ENCODE results near the gene TTF2.

The TTF2 gene

DNA sequence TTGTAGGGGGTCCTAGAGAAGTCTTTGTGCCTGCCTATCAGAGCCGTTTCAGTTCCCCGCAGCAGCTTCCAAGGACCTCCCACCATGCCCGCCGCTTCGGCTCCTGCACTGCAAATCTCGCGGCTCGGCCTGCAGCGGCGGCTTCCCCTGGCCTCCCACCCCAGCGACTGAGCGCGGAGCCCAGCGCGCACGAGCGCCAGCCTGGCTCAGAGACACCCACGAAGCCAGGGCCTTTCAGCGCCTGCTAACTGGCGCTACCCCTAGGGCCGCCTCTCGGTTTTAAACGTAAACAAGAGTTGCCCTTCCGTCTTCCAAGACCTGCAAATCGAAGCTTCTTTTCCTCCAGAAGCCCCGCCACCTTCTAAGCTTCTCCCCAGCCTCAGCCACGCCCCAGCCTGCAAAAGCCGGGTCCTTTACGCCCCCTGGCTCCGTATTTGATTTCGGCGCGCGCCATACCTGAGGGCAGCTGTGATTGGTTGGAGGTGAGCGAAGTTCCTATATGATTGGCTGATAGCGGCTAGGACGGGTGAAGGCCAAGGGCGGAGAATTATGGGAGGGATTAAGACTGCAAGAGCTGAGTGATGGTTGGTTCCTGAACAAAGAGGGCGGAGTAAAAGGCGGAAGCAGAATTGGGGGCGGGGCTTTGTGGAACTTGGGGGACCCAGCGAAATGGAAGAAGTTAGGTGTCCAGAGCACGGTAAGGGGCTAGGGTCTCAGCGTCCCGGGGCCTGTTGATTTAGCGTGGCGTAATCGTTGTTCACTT is at the start of gene TTF2:
Gene TTF2, plus strand, starts transcription at position 649 of the 763 bp plus-strand sequence. Its CDS starts 21 bp downstream, at position 670.
- DNase-seq (ENCODE audit: insufficient read length, low spot score) (peak; percentile 74), FAIRE-seq (peak; percentile 97)

GRCh38 chr1:117011334-117011733 is 48.8 kb upstream of the TTF2 start:
- DNase-seq (ENCODE audit: insufficient read length, low spot score) (no peak), FAIRE-seq (no peak)

GRCh38 chr1:117013309-117013858 is 46.7 kb upstream of the TTF2 start:
- DNase-seq (ENCODE audit: insufficient read length, low spot score) = no peak
- FAIRE-seq = no peak

GRCh38 chr1:117014209-117014608 is 45.9 kb upstream of the TTF2 start:
- FAIRE-seq = no peak
- DNase-seq (ENCODE audit: insufficient read length, low spot score) = no peak

GRCh38 chr1:117015724-117016123 is 44.4 kb upstream of the TTF2 start:
- FAIRE-seq = no peak

GRCh38 chr1:117017062-117017461 is 43.1 kb upstream of the TTF2 start:
- DNase-seq (ENCODE audit: insufficient read length, low spot score) = no peak
- no peak for FAIRE-seq

More at GRCh38 chr1:117015724-117016123, 44.4 kb upstream of the TTF2 start:
- DNase-seq (ENCODE audit: insufficient read length, low spot score) = no peak

- DNase-seq (ENCODE audit: insufficient read length, low spot score) = no peak
- no peak for FAIRE-seq
These were observed 42.5 kb upstream of the TTF2 start for GRCh38 chr1:117017648-117018047.

GRCh38 chr1:117020526-117021156 is 39.5 kb upstream of the TTF2 start:
- FAIRE-seq = no peak
- DNase-seq (ENCODE audit: insufficient read length, low spot score) = no peak

GRCh38 chr1:117022114-117022513 is 38.0 kb upstream of the TTF2 start:
- DNase-seq (ENCODE audit: insufficient read length, low spot score) (no peak), FAIRE-seq (no peak)

DNA sequence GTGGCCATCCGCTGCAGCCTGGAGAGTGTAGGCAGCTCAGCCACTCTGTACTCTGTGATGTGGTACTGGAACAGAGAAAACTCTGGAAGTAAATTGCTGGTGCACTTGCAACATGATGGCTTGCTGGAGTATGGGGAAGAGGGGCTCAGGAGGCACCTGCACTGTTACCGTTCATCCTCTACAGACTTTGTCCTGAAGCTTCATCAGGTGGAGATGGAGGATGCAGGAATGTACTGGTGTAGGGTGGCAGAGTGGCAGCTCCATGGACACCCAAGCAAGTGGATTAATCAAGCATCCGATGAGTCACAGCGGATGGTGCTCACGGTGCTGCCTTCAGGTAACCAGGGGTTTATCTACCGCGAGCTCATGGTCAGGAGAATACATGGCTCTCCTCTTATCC is 34.6 kb upstream of the TTF2 start:
- FAIRE-seq (no peak), DNase-seq (ENCODE audit: insufficient read length, low spot score) (no peak)

GRCh38 chr1:117026361-117026760 is 33.8 kb upstream of the TTF2 start:
- FAIRE-seq (no peak), DNase-seq (ENCODE audit: insufficient read length, low spot score) (no peak)

GRCh38 chr1:117029685-117030084 is 30.4 kb upstream of the TTF2 start:
- DNase-seq (ENCODE audit: insufficient read length, low spot score) (no peak), FAIRE-seq (no peak)

GRCh38 chr1:117030271-117030877 is 29.8 kb upstream of the TTF2 start:
- FAIRE-seq (no peak), DNase-seq (ENCODE audit: insufficient read length, low spot score) (no peak)

- FAIRE-seq = no peak
- no peak for DNase-seq (ENCODE audit: insufficient read length, low spot score)
These were observed 27.9 kb upstream of the TTF2 start for GRCh38 chr1:117032266-117032665.

GRCh38 chr1:117032681-117033539 is 27.2 kb upstream of the TTF2 start:
- FAIRE-seq = no peak

GRCh38 chr1:117033772-117034171 is 26.4 kb upstream of the TTF2 start:
- FAIRE-seq (no peak), DNase-seq (ENCODE audit: insufficient read length, low spot score) (no peak)

More at GRCh38 chr1:117032681-117033539, 27.2 kb upstream of the TTF2 start:
- no peak for DNase-seq (ENCODE audit: insufficient read length, low spot score)

- DNase-seq (ENCODE audit: insufficient read length, low spot score) (no peak), FAIRE-seq (no peak)
These were observed 25.3 kb upstream of the TTF2 start for GRCh38 chr1:117034791-117035290.

DNA sequence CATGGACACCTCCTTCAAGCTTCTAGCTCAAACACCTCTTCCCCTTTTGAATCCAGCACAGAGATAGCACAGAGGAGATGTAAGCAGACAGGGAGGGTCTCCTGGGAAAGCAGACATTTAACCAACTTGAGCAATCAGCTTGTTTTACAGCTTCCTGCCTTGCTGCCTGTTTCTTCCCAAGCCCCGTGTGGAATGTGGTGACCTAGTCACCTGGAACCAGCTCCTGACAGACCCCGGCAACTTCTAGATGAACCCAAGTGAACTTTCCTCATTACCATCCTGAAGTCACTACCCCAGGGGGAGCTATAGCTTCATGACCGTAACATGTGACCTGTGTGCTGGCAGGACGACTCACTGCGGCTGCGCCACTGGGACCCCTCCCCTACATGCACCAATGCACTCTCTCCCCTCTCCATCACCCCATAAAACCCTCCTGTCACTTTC is 24.1 kb upstream of the TTF2 start:
- no peak for FAIRE-seq

DNA sequence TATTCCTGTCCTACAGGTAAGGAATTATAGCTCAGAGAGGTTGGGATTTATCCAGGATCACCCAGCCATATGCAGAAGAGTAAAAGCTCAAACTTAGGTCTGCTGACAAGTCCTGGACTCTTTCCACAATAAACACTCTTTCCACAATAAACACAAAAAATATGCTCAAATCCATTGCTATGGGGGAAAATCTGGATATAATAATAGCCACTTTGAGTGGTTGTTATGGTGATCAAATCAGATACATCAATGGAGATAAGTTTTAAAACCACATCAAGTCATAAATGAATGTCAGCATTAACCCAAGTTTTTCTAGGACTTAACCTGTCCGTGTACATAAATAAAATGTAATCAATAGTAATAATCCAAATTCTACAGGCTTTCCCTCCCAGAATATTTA is 22.3 kb upstream of the TTF2 start:
- DNase-seq (ENCODE audit: insufficient read length, low spot score) (no peak), FAIRE-seq (no peak)

More for the DNA sequence above, 24.1 kb upstream of the TTF2 start:
- no peak for DNase-seq (ENCODE audit: insufficient read length, low spot score)

DNA sequence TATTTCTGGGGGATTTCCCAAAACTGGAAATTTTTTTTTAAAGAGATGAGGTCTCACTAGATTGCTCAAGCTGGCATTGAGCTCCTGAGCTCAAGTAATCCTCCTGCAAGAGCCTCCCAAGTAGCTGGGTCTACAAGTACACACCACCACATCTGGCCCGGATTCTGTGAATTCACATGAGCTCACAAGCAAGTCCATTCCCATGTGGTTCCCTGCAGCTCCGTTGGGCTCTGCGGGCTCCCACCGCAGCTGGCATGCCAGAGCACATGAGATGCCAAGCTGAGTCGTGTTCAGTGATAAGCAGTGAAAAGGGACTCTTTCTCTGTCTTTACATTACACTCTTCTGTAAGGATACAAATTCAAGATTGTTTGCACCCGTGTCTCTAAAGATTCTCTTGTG is 21.9 kb upstream of the TTF2 start:
- no peak for FAIRE-seq
- no peak for DNase-seq (ENCODE audit: insufficient read length, low spot score)

Measured in GM19239 (cell line).